ENCODE measurements around the gene CALD1.

GRCh38 chr7:134820295-134820694, 40.9 kb downstream of the CALD1 start:
- TF ChIP-seq POLR2A (IDR thresholded peaks at IDR 0.05; ENCODE audit: low read depth, low read length) (no peak), POLR2AphosphoS5 (IDR thresholded peaks at IDR 0.05; ENCODE audit: low read depth, low read length) (no peak), TAF1 (IDR thresholded peaks at IDR 0.05; ENCODE audit: borderline replicate concordance, low read depth, low read length) (no peak)
